GM04504 (cell line): Measurements from ENCODE around the gene DRC7.

Source experiments
- DNase-seq: peaks from one replicate; pipeline ENCODE4 v3.0.0-alpha.2; 2012; ENCODE audit warnings: low read depth

DRC7 gene

GRCh38 chr16:57751539-57752202, 57.1 kb downstream of the DRC7 start:
- DNase-seq, result no peak

- no peak for DNase-seq
Measured at GRCh38 chr16:57752203-57752580, 57.6 kb downstream of the DRC7 start.

- DNase-seq, result no peak
Measured at GRCh38 chr16:57752581-57753447, 58.2 kb downstream of the DRC7 start.

GRCh38 chr16:57753448-57754353, 59.1 kb downstream of the DRC7 start:
- no peak for DNase-seq

- DNase-seq, result no peak
Measured at GRCh38 chr16:57754354-57755060, 59.9 kb downstream of the DRC7 start.

- DNase-seq, result no peak
Measured at GRCh38 chr16:57755061-57755684, 60.6 kb downstream of the DRC7 start.

GRCh38 chr16:57755726-57756423, 61.3 kb downstream of the DRC7 start:
- DNase-seq, result no peak

GRCh38 chr16:57756424-57757325, 62.1 kb downstream of the DRC7 start:
- DNase-seq, result no peak

- peak; percentile 58 for DNase-seq
Measured at GRCh38 chr16:57757326-57757786, 62.8 kb downstream of the DRC7 start.

- no peak for DNase-seq
Measured at GRCh38 chr16:57757883-57758282, 63.3 kb downstream of the DRC7 start.

GRCh38 chr16:57758331-57759117, 63.9 kb downstream of the DRC7 start:
- no peak for DNase-seq

- DNase-seq, result no peak
Measured at GRCh38 chr16:57759131-57759530, 64.5 kb downstream of the DRC7 start.

- no peak for DNase-seq
Measured at GRCh38 chr16:57759541-57760356, 65.1 kb downstream of the DRC7 start.

- no peak for DNase-seq
Measured at GRCh38 chr16:57760357-57761160, 66.0 kb downstream of the DRC7 start.

GRCh38 chr16:57761301-57761700, 66.7 kb downstream of the DRC7 start:
- DNase-seq, result no peak

GRCh38 chr16:57761957-57762356, 67.4 kb downstream of the DRC7 start:
- no peak for DNase-seq
